Measurements from ENCODE around the gene TRIM65.

- no peak for TF ChIP-seq SIX5 (IDR thresholded peaks at IDR 0.05; ENCODE audit: low read depth, low read length, severe bottlenecking)
- no peak for TF ChIP-seq PBX3 (IDR thresholded peaks at IDR 0.05; ENCODE audit: insufficient replicate concordance, low read depth, low read length)
- TF ChIP-seq CTCF (IDR thresholded peaks at IDR 0.05 in 2 of 3, conservative IDR thresholded peaks at IDR 0.05 in 1 of 3; ENCODE audit: control insufficient read depth in 2 of 3, extremely low read depth in 1 of 3, insufficient read depth in 1 of 3, low read depth in 3 of 3, low read length in 3 of 3): no peak
- no peak for TF ChIP-seq EZH2 (IDR thresholded peaks at IDR 0.05; ENCODE audit: borderline replicate concordance, control insufficient read depth, low read depth, low read length)
- no peak for TF ChIP-seq ZNF274 (IDR thresholded peaks at IDR 0.05; ENCODE audit: insufficient read depth, insufficient read length)
- no peak for TF ChIP-seq SMC3 (IDR thresholded peaks at IDR 0.05; ENCODE audit: borderline replicate concordance, low read length)
- TF ChIP-seq RFX5 (IDR thresholded peaks at IDR 0.05; ENCODE audit: low read depth, low read length): no peak
- TF ChIP-seq CHD4 (IDR thresholded peaks at IDR 0.05): no peak
- no peak for TF ChIP-seq EP300 (IDR thresholded peaks at IDR 0.05; ENCODE audit: borderline replicate concordance in 1 of 2, control insufficient read depth in 1 of 2, low read depth in 2 of 2, low read length in 2 of 2)
These were observed 24.1 kb downstream of the TRIM65 start for GRCh38 chr17:75872434-75873351.

Measured in GM12878 (cell line).